Renal cortex interstitium (tissue), 11 donors: ENCODE measurements around the gene GPR107. TPM values are rescaled to one million over a fixed set of nuclear protein-coding genes. Genes with fewer than 3 reads are reported as not detected.

Experiments
- DNase-seq, 11 donors: peaks; one replicate each; pipeline ENCODE4 v3.0.0-alpha.2; 2013; ENCODE audit warnings: low read depth in 9 of 11, low spot score in 4 of 11; ENCODE audit errors: extremely low read depth in 1 of 11
- polyA plus RNA-seq, 3 donors: library from polyadenylated mRNA; unstranded; fragments of 120-200 nt; gene quantifications; one replicate each; pipeline ENCODE4 v1.2.1, GENCODE V29; 2013; ENCODE audit not compliant: insufficient read length in 3 of 3

The GPR107 gene
- polyA plus RNA-seq, 3 donors: 56.1 to 57.8 (median 56.2) TPM

DNA sequence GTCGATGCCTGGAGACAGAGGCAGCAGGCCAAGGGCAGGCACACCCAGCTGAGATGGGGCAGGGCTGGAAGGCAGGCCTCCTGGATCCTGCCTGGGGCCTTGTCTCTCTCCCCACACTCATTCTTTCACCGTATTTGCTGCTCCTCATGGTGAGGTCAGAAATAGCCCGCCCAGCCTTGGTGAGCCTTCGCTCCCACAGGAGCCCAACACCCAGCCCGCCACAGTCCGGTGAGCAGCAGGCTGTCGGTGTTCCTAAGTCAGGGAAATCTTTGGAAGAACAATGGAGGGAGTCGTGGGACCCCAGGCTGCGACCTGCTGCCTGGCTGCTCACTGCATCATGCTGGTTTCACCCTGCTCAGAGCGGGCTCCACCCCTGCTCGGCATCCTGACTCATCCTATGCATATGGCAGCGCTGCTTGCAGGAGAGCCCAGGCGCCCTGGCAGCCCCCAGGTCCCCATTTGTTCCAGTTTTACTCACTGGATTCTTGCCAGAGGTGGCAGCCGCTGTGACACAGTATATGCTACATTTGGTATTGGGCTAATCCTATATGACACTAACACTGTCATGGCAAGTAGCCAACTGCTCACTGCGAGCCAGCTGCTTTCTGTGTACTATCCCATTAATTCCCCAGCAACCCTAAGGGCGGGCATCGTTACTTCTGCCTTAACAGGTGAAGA lies 65.3 kb downstream of the GPR107 start:
- no peak for DNase-seq

DNA sequence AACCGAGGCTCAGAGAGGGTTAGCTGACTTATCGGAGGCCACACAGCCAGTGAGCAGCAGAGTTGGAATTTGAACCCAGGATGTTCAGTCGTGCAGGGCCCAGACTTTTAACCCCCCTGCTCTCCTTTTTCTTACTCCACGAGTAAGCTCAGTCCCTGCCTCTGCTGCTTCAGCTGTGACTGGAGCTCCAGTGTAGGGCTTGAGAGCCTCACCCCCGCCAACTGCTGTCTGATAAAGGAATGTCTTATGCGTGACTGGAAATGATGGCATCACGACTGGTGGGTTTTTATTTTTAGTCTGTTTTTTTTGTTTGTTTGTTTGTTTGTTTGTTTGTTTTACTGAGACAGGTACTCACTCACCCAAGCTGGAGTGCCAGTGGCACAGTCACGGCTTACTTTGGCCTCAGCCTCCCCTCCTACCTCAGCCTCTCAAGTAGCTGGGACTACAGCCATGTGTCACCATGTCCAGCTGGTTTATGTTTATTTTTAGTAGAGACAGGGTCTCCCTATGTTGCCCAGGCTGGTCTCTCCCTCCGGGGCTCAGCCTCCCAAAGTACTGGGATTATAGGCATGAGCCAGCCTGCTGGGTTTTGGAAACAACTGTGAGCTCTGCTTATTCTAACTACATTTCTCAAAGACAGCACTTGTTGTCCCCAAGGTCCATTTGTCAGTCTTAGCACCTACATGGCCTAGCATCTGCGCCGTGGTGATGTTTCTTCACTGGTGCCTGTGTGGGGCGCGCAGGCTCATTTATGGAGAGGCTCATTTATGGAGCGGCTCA lies 66.0 kb downstream of the GPR107 start:
- no peak for DNase-seq

DNA sequence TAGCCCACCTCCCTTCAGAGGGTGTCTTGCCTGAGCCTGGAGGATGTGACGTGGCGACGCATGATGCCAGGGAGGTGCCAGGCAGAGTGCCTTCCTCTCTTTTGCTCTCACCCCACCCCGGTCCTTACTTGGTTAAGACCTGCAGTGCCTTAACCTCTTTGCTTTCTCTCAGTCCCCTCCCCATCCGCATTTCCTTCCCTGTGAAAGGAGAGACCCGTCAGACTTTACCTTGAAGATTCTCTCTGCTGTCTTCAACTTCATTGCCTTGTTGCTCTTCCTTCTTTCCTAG lies 66.5 kb downstream of the GPR107 start:
- no peak for DNase-seq

DNA sequence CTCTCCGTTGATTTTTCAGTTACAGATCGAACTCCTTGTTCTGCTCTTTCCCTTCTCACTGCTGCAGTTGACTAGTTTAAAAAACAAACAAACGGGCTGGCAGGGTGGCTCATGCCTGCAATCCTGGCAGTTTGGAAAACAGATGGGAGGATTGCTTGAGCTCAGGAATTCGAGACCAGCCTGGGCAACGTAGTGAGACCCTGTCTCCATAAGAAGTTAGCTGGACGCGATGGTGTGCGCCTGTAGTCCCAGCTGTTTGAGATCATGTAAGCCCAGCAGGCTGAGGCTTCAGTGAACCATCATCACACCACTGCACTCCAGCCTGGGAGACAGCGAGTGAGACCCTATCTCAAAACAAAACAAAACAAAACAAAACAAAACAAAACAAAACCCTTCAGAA lies 67.1 kb downstream of the GPR107 start:
- DNase-seq: no peak

DNA sequence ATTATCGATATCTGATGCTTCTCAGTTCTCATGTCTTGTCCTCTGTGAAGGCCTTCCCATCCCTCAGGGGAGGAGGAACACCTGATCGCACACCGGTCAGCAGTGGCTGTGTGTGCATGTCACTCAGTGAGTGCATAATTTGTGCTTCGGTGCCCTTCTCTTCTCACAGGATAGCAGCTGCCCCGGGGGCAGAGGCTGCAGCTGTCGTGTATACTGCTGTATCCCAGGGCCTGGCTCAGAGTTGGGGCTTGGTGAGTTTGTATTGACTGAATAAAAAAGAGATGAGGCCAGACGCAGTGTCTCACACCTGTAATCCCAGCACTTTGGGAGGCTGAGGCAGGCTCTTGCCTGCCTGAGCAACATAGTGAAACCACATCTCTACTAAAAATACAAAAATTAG lies 68.8 kb downstream of the GPR107 start:
- DNase-seq: no peak

GRCh38 chr9:130124085-130124860 lies 70.6 kb downstream of the GPR107 start:
- DNase-seq: no peak

DNA sequence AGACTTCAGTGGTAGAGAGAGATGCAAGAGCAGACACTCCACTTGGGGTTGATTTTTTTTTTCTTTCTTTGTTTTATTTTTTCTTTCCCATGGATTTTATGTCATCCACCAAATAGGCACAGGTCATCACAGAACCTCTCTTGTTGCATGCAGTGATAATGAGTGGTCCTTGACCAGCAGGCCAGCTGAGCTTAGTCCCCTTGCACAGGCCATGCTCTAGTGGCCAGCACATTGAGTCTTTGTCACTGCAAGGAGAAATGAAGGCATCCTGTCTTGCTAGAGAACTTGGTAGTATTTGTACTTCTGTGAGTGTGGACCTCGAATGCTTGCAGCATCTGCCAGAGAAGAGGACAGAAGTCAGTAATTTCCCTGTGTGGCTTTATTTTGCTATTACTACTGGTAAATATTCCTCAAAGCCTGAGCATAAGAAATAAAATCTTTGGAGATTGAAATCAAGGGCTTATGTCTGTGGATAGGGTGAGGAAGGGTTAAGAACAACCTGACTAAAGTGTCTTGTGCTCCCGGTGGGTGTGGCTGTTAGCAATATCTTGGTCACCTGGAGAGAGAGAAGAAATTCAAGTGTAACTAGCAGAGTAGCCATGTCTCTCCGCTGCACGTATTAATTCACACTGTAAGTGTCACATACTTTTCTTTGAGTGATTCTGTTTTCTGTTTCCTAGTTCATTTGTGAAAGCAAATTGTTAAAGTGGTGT lies 73.2 kb downstream of the GPR107 start:
- DNase-seq: no peak

- no peak for DNase-seq
Observed at GRCh38 chr9:130128251-130128650, 74.5 kb downstream of the GPR107 start.

DNA sequence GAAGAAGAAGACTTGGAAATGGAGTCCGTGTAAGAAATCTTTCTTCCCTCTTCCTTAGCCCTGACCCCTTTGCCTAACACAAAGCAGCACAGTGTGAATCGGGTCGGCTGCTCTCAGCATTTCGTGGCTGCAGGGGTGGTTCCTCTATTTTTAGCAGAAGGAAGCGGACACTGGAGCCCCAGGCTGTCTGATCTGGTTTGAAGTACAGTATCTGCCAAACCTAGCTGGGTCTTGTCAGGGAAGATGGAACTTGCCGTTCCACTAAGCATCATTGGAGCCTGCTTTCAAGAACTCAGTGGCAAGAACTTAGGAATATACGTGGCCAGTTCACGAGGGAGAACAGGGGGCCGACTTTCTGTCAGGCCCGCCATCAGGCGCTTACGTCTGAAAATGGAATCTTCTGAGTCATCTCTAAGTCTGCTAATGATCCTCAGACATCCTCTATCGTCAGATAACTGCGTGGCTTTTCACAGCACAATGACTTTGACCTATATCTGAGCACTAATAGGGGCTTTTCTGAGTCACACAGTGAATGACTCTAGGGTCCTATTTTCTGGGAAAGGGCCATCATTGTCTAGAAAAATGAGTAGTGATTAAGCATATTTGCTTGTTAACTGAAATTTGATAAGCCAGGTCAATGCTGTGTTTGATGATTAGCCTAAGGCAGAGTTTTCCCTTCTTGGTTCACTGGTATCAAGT lies 75.2 kb downstream of the GPR107 start:
- no peak for DNase-seq

DNA sequence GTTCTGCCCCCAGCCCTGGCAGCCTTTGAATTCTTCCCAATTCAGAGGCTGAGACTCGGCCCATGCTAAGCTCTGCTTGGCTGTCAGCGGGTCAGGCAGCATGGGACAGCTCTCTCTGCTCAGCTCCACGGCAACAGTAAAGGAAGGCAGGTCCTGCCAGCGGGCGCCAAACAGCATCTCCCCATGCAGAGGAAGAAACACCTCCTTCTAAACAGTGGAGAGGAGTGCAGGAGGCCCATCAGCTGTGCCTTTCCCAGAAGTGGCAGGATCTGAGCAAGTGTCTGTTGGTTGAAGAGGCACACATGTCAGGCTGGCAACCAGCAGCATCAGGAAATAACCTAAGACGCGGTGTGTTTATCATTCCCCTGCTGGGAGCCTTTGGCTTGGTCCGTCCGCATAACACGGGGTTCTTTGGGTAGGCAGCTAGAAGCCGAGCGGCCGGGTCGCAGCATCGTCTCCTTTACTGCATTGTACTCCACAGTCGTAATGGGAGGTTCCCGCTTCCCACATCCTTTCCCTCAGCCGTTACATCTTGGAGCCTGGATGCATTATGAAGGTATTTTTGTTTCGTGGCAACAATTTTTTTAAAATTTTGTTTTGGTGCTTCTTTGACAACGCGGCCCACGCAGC lies 75.8 kb downstream of the GPR107 start:
- DNase-seq: no peak

GRCh38 chr9:130132746-130133145 lies 79.0 kb downstream of the GPR107 start:
- no peak for DNase-seq

DNA sequence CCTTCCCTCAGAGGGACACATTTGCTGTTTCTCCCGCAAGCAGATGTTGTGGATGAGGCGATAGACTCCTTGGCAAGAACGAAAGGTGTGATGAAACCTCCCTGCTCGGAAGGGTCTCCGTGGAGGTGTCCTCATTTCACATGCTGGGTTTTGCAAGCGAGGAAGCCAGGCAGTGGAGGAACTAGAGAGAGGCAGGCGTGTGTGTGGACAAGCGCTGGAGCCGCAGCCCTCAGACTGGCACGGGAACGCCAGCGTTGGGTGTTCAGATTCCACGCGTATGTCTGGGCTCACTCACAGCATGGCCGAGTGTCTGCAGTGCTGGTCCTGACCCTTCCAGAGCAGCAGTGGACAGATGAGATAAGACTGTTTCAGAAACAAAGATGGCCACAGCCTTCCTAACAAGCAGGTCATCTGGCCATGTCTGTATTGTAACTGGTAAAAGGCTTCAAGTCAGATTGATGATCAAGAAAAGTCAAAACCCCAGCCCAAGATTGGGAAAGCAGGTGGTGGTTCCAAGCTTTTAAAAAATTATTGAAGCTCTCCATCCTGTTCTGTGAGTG lies 83.5 kb downstream of the GPR107 start:
- no peak for DNase-seq

GRCh38 chr9:130137641-130138081 lies 84.0 kb downstream of the GPR107 start:
- no peak for DNase-seq

DNA sequence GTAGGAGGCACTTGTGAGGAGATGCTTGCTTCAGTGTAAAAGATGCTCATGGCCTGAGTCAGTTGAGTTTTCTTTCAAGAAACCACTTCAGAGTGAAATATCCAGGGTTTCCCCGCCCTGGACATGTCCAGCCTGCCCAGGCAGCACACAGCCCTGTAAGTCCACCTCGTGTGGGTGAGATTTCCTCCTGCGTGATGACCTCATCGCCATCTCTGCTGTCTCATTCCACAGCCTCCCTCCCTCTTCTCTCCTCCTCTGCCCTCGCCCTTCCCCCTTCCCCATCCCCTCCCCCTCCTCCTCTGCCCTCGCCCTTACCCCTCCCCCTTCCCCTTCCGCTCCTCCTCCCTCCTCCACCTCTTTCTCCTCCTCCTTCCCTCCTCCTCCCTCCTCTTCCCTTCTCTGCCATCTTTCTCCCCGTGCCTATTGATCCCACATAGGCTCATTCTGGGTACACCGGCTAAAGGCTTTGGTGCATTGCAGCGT lies 84.5 kb downstream of the GPR107 start:
- no peak for DNase-seq

DNA sequence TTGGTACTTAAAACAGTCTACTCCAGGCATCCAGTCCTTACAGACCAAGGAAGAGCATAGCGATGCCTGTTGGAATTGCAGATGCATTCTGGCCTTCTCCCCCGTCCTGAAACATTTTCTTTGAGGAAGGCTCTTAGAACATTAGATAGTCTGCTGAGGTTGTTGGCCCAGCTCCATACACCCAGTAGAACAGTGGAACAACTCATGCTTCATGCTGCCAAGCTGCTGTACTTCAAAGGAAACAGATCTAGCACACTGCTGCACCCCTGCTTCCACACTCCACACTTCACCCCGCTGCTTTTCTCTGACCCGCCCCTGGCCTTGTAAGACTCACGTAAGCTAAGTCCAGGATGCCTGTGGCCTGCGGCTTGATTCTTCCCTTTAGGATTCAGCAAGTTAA lies 85.1 kb downstream of the GPR107 start:
- DNase-seq: no peak

- DNase-seq: no peak
Observed at GRCh38 chr9:130139251-130139650, 85.5 kb downstream of the GPR107 start.

- DNase-seq: no peak
Observed at GRCh38 chr9:130140706-130141105, 87.0 kb downstream of the GPR107 start.

DNA sequence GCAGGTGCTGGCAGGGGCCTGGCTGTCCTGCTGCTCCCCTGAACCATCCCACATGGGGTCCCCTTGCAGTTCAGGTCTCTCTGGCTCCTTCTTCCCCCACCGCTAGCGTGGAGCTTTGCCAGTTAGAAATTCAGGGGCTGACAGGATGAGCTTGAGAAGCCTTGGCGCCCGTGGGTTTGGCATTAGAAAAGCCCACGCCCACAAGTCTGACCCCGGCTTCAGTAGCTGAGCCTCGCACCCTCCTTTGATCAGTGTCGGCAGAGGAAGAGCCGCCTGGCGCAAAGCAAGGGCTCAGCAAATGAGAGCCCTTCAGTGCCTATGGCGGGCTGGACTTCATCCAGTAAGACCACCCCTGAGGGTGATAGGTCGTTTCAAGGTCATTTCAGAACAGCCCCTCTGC lies 88.3 kb downstream of the GPR107 start:
- no peak for DNase-seq
